Ascending aorta (tissue), 2 donors: ENCODE data around the gene SLC9A9. TPM values are rescaled to one million over a fixed set of nuclear protein-coding genes. Genes with fewer than 3 reads are reported as not detected.

Experiments
- DNase-seq, 2 donors: peaks; one replicate each; pipeline ENCODE4 v3.0.0-alpha.2; 2019; ENCODE audit warnings: low spot score in 2 of 2
- H3K27ac ChIP-seq, 2 donors: fragments of 200-600 bp; sonication (generic); one replicate each; pipeline ENCODE4 v1.5.1; 2016 to 2017; ENCODE audit warnings: mild to moderate bottlenecking in 1 of 2
- H3K27me3 ChIP-seq: fragments of 200-600 bp; sonication (generic); one replicate; pipeline ENCODE4 v1.5.1; 2017
- H3K36me3 ChIP-seq, 2 donors: fragments of 200-600 bp; sonication (generic); one replicate each; pipeline ENCODE4 v1.5.1; 2016
- H3K4me1 ChIP-seq, 2 donors: fragments of 200-600 bp; sonication (generic); one replicate each; pipeline ENCODE4 v1.5.1; 2016 to 2017; ENCODE audit warnings: mild to moderate bottlenecking in 1 of 2
- H3K4me3 ChIP-seq, 2 donors: fragments of 200-600 bp; sonication (generic); one replicate each; pipeline ENCODE4 v1.5.1; 2016 to 2017; ENCODE audit warnings: mild to moderate bottlenecking in 1 of 2
- H3K9me3 ChIP-seq, 2 donors: fragments of 200-600 bp; sonication (generic); one replicate each; pipeline ENCODE4 v1.5.1; 2016
- intact Hi-C: fragments of 100-400 bp; cut with DNase I; formaldehyde crosslinking; loops from one replicate; pipeline ENCODE4 v1.15.1; 2023
- total RNA-seq: library from RNA; depleted of rRNA; stranded (reverse); fragments of >200 nt; gene quantifications from one replicate; pipeline ENCODE4 v1.1.0, GENCODE V29; 2016
- TF ChIP-seq, protein P1 (sequence below), 3 experiments: fragments of 200-600 bp in 2 of 3; fragments of 450-650 bp in 1 of 3; sonication (generic) in 2 of 3; IDR thresholded peaks; one replicate each; pipeline ENCODE4 v1.5.1; 2016 to 2019; ENCODE audit warnings: antibody characterized with exemption in 3 of 3, mild to moderate bottlenecking in 1 of 3, moderate library complexity in 1 of 3

Gene SLC9A9
- total RNA-seq, 1 donor from 2014 or later, result 63.4 TPM

DNA sequence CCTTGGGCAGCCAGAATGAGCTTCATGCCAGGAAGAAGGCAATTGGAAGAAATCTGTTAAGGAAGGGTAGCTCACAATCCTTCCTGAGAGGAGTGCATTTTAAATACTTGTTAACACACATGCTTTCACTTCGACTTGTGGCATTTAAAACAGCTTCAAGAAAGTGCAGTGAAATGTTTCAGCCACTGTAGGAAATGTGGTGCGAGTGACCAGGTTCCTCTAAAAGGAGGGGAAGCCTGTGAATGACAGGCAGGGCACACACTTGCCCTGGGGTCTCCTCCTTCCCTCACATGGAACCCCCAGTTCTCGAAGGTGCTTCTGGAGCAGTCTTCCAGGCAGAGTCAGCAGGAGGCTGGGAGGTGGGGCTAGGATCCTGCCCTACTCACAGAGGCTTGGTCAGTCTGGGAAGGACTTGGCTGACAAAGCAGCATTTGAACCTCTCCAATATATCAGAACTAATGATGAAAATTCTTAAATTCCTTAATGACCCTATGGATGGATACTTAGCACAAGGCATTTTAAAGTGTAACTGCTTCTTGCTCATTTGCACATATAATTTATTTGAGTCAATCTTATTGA, 370.1 kb downstream of the SLC9A9 start:
- Histone ChIP-seq H3K4me3 (no peak overlapping the region), H3K4me1 (peaks cover 0 to 3% of the 10 kb centered on the region in 2 donors)
- TF ChIP-seq, protein P1, sequence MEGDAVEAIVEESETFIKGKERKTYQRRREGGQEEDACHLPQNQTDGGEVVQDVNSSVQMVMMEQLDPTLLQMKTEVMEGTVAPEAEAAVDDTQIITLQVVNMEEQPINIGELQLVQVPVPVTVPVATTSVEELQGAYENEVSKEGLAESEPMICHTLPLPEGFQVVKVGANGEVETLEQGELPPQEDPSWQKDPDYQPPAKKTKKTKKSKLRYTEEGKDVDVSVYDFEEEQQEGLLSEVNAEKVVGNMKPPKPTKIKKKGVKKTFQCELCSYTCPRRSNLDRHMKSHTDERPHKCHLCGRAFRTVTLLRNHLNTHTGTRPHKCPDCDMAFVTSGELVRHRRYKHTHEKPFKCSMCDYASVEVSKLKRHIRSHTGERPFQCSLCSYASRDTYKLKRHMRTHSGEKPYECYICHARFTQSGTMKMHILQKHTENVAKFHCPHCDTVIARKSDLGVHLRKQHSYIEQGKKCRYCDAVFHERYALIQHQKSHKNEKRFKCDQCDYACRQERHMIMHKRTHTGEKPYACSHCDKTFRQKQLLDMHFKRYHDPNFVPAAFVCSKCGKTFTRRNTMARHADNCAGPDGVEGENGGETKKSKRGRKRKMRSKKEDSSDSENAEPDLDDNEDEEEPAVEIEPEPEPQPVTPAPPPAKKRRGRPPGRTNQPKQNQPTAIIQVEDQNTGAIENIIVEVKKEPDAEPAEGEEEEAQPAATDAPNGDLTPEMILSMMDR (IDR thresholded peaks at IDR 0.05), result no peak

GRCh38 chr3:143476965-143477640, 371.2 kb downstream of the SLC9A9 start:
- no peak for DNase-seq
- H3K27ac ChIP-seq, result no peak overlapping the region

More for the DNA sequence above, 370.1 kb downstream of the SLC9A9 start:
- intact Hi-C loops, result no loop called here
- no peaks in the 10 kb centered on the region for H3K27me3 ChIP-seq
- H3K36me3 ChIP-seq, result no peaks in the 10 kb centered on the region
- H3K27ac ChIP-seq, result no peak overlapping the region
- no peak for DNase-seq
- no peaks in the 10 kb centered on the region for H3K9me3 ChIP-seq

DNA sequence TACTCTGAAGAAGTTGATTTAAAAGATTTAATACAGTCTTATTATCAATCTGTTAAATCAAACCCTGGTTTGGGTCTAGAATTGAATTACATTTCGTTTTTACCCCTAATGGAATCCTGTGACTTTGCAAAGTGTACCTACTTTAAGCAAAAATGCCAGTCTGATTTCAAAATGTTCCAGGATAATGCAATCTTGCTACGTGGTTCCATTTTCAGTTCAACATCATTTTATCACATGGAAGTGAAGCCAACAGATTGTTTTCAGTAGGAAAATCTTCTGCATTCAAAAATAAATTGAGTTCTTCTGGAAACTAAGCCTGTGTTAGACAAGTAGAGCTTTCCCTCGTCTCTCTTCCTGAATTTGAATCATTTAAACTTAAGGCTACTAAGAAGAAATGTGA, 372.3 kb downstream of the SLC9A9 start:
- Histone ChIP-seq H3K27me3 (no peaks in the 10 kb centered on the region), H3K4me3 (no peak overlapping the region), H3K9me3 (no peaks in the 10 kb centered on the region), H3K36me3 (no peaks in the 10 kb centered on the region), H3K4me1 (no peaks in the 10 kb centered on the region), H3K27ac (no peak overlapping the region)
- intact Hi-C loops, result no loop called here
- no peak for DNase-seq
- TF ChIP-seq, protein P1 (IDR thresholded peaks at IDR 0.05), result no peak

More at GRCh38 chr3:143476965-143477640, 371.2 kb downstream of the SLC9A9 start:
- Histone ChIP-seq H3K9me3 (no peaks in the 10 kb centered on the region), H3K4me3 (no peak overlapping the region), H3K36me3 (no peaks in the 10 kb centered on the region), H3K27me3 (no peaks in the 10 kb centered on the region), H3K4me1 (no peaks in the 10 kb centered on the region)
- TF ChIP-seq, protein P1 (IDR thresholded peaks at IDR 0.05), result no peak
- intact Hi-C loops, result no loop called here

DNA sequence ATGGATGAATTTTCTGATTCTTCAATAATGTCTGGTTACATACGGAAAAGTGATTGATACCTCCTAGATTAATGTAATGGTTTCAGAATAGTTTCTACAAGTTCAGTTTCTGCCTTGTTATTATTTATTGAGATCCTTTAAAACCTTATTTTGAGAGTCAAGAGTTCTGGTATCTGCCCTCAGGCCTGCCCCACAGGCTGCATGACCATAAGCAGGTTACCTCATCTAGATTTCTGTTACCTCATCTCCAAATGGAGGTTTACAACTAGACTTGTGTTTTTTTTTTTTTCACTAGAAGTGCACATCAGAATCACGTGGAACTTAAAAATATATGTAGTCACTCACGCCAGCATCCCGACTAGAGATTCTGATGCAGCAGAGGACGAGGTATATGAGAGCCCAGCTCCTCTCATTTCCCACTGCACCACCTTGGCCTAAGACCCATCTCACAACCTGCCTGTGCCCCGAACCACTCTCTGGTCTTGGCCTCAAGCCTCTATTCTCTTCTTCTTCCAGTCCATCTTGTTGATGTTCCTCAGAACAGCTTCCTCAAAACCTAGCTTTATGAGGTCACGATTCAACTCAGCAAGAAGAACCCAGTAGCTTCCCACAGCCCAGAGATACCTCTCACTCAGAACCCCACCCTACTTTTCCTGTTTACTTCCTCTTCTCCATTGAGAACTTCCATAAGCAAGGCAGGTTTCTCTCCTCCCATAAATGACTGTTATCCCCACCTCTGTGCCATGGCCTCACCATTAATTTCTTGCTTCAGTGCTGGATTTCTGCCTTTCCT, 375.3 kb downstream of the SLC9A9 start:
- no peak for DNase-seq
- H3K4me3 ChIP-seq, result no peak overlapping the region
- H3K9me3 ChIP-seq, result no peaks in the 10 kb centered on the region
- TF ChIP-seq, protein P1 (IDR thresholded peaks at IDR 0.05), result no peak
- intact Hi-C loops, result no loop called here
- H3K27ac ChIP-seq, result no peak overlapping the region
- no peaks in the 10 kb centered on the region for H3K36me3 ChIP-seq
- no peaks in the 10 kb centered on the region for H3K4me1 ChIP-seq
- H3K27me3 ChIP-seq, result no peaks in the 10 kb centered on the region

- Histone ChIP-seq H3K36me3 (peaks cover 0 to under 1% of the 10 kb centered on the region in 2 donors), H3K27me3 (no peaks in the 10 kb centered on the region), H3K4me3 (no peak overlapping the region), H3K4me1 (no peaks in the 10 kb centered on the region), H3K9me3 (no peaks in the 10 kb centered on the region), H3K27ac (no peak overlapping the region)
- TF ChIP-seq, protein P1 (IDR thresholded peaks at IDR 0.05), result no peak
- DNase-seq, result no peak
- intact Hi-C loops, result no loop called here
Measured at GRCh38 chr3:143471705-143472104, 376.6 kb downstream of the SLC9A9 start.
